Astrocyte (in vitro differentiated cells and primary cell): ENCODE measurements around the gene PRDM8. TPM values are rescaled to one million over a fixed set of nuclear protein-coding genes. Genes with fewer than 3 reads are reported as not detected.
"Not testable (repeated sequence)": the region's sequence is repeated elsewhere in the genome, so short reads cannot be mapped to it uniquely, and the experiment has no call there.

ENCODE experiments used
- DNase-seq: peaks from one replicate; pipeline ENCODE4 v3.0.0-alpha.2; 2010; ENCODE audit warnings: low read depth
- FAIRE-seq: peaks from 2 replicates; lab custom pipeline; 2011; peaks lifted over from hg19 to GRCh38; lab: Jason Lieb, UNC
- H2AFZ ChIP-seq: 2 replicates; pipeline ENCODE4 v1.6.0; 2012; ENCODE audit warnings: low read depth, low read length, inconsistent platforms
- H3K27ac ChIP-seq: 2 replicates; pipeline ENCODE4 v1.5.1; 2011; ENCODE audit warnings: low read depth, low read length, inconsistent platforms
- H3K27me3 ChIP-seq: 2 replicates; pipeline ENCODE4 v1.6.0; 2011; ENCODE audit warnings: low read length, inconsistent platforms; ENCODE audit not compliant: insufficient read depth
- H3K36me3 ChIP-seq: 2 replicates; pipeline ENCODE4 v1.5.1; 2011; ENCODE audit warnings: low read length, inconsistent platforms; ENCODE audit not compliant: insufficient read depth
- H3K4me1 ChIP-seq: 2 replicates; pipeline ENCODE4 v1.5.1; 2011; ENCODE audit warnings: low read length, inconsistent platforms; ENCODE audit not compliant: insufficient read depth
- H3K4me2 ChIP-seq: 2 replicates; pipeline ENCODE4 v1.6.0; 2012; ENCODE audit warnings: low read length, inconsistent platforms
- H3K4me3 ChIP-seq: 2 replicates; pipeline ENCODE4 v1.5.1; 2011; ENCODE audit warnings: low read depth, mild to moderate bottlenecking, low read length, inconsistent platforms; ENCODE audit not compliant: insufficient read depth
- H3K79me2 ChIP-seq: 2 replicates; pipeline ENCODE4 v1.6.0; 2012; ENCODE audit warnings: mild to moderate bottlenecking, low read length, inconsistent platforms; ENCODE audit not compliant: insufficient read depth
- H3K9ac ChIP-seq: 2 replicates; pipeline ENCODE4 v1.6.0; 2012; ENCODE audit warnings: mild to moderate bottlenecking, low read length, inconsistent platforms
- H3K9me3 ChIP-seq: 2 replicates; pipeline ENCODE4 v1.5.1; 2012; ENCODE audit warnings: low read depth, mild to moderate bottlenecking, low read length, inconsistent platforms; ENCODE audit not compliant: insufficient read depth
- H4K20me1 ChIP-seq: 2 replicates; pipeline ENCODE4 v1.6.0; 2012; ENCODE audit warnings: low read length, inconsistent platforms; ENCODE audit not compliant: insufficient read depth
- H3K27ac Mint-ChIP-seq: one replicate; pipeline ENCODE4 v1.8.0; 2021; ENCODE audit warnings: mild to moderate bottlenecking, mixed read lengths; ENCODE audit not compliant: unreplicated experiment
- H3K27me3 Mint-ChIP-seq: one replicate; pipeline ENCODE4 v1.8.0; 2021; ENCODE audit warnings: low read depth, mixed read lengths; ENCODE audit not compliant: unreplicated experiment
- H3K36me3 Mint-ChIP-seq: one replicate; pipeline ENCODE4 v1.8.0; 2021; ENCODE audit warnings: low read depth, mixed read lengths; ENCODE audit not compliant: unreplicated experiment
- H3K4me1 Mint-ChIP-seq: one replicate; pipeline ENCODE4 v1.8.0; 2021; ENCODE audit warnings: low read depth, mixed read lengths; ENCODE audit not compliant: unreplicated experiment
- H3K4me3 Mint-ChIP-seq: one replicate; pipeline ENCODE4 v1.8.0; 2021; ENCODE audit warnings: mild to moderate bottlenecking, moderate library complexity, mixed read lengths; ENCODE audit not compliant: unreplicated experiment
- H3K9me3 Mint-ChIP-seq: one replicate; pipeline ENCODE4 v1.8.0; 2021; ENCODE audit warnings: mild to moderate bottlenecking, mixed read lengths; ENCODE audit not compliant: unreplicated experiment
- EZH2 ChIP-seq: IDR thresholded peaks from 2 replicates; pipeline ENCODE4 v1.6.1; 2012; ENCODE audit warnings: mild to moderate bottlenecking, low read length, inconsistent platforms; ENCODE audit not compliant: insufficient read depth
- total RNA-seq: library from RNA; stranded (reverse); gene quantifications from 2 replicates; pipeline ENCODE4 v1.2.1, GENCODE V29; 2021
- TF ChIP-seq, protein P1 (sequence below): IDR thresholded peaks from 2 replicates; pipeline ENCODE4 v1.5.1; 2011; ENCODE audit warnings: low read depth, mild to moderate bottlenecking, inconsistent platforms, low read length, moderate library complexity; ENCODE audit not compliant: insufficient read depth

PRDM8 gene
- total RNA-seq, 1 donor from 2014 or later: 0.25 TPM

DNA sequence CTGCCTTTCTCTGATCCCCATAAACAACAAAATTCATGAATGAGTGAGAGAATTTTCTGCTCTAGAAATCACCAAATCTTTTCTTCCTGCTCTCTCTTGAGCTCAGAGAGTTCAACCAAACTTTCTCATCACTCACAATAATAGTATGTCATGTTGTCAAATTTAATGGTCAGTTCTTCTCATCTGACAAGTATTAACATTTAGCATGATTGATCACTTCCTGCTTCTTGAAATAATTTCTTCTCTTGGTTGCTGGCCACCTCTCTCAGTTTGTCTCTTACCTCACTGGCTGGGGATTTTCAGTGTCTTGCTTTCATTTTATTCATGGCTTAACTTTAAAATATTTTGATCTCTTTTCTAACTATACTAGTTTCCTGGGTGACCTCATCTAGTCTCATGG lies 43.7 kb downstream of the PRDM8 start:
- no peak overlapping the region for H3K9ac ChIP-seq
- Mint-ChIP-seq H3K27me3 (peaks cover 6% of the 10 kb centered on the region), H3K4me3 (no peak overlapping the region), H3K36me3 (no peaks in the 10 kb centered on the region), H3K27ac (no peak overlapping the region), H3K9me3 (no peaks in the 10 kb centered on the region), H3K4me1 (peaks cover 6% of the 10 kb centered on the region)
- H3K79me2 ChIP-seq: no peaks in the 10 kb centered on the region
- peak overlapping the region; percentile 37 for H3K27ac ChIP-seq
- H2AFZ ChIP-seq: no peak overlapping the region
- no peaks in the 10 kb centered on the region for H3K27me3 ChIP-seq
- FAIRE-seq (peak; percentile 87), DNase-seq (peak; percentile 63)
- H3K9me3 ChIP-seq: no peaks in the 10 kb centered on the region
- no peak for TF ChIP-seq EZH2
- TF ChIP-seq, protein P1, sequence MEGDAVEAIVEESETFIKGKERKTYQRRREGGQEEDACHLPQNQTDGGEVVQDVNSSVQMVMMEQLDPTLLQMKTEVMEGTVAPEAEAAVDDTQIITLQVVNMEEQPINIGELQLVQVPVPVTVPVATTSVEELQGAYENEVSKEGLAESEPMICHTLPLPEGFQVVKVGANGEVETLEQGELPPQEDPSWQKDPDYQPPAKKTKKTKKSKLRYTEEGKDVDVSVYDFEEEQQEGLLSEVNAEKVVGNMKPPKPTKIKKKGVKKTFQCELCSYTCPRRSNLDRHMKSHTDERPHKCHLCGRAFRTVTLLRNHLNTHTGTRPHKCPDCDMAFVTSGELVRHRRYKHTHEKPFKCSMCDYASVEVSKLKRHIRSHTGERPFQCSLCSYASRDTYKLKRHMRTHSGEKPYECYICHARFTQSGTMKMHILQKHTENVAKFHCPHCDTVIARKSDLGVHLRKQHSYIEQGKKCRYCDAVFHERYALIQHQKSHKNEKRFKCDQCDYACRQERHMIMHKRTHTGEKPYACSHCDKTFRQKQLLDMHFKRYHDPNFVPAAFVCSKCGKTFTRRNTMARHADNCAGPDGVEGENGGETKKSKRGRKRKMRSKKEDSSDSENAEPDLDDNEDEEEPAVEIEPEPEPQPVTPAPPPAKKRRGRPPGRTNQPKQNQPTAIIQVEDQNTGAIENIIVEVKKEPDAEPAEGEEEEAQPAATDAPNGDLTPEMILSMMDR: no peak
- no peaks in the 10 kb centered on the region for H4K20me1 ChIP-seq
- no peaks in the 10 kb centered on the region for H3K36me3 ChIP-seq
- no peak overlapping the region for H3K4me3 ChIP-seq
- peaks cover 41% of the 10 kb centered on the region for H3K4me1 ChIP-seq
- peak overlapping the region; percentile 43 for H3K4me2 ChIP-seq

DNA sequence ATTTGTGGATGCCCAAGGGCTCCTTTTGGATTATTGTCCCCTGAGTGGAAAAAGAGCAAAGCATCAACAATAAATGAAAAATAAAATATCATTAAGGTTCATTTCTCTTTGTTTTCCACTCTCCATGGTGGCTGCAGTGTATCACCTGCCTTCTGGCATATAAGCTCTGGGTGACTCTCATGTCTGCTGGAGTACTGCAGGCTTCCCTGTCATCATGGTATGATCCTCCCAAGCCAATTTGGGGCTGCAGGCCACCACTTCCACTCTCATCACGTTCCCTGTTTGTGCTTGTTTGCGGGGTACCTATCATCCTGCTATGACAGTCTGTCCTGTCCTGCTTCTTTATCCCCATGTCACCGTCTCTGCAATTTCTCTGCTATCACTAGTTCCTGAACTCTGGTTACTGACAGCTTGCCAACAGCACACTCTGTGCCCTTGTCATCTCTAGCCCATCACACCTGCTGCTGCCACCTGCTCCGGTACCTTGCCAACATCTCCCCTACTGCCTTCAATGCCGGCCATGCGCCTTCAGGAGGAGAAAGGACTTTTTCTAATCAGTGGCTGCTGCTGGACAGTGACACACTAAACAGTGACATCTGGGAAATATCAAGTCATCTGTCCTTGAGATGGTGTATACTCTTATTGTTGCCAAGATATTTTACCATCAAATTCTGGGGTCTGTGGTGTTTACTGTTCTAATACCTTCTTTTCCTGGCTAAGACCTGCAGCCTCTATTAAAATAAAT lies 46.1 kb downstream of the PRDM8 start:
- H4K20me1 ChIP-seq: no peaks in the 10 kb centered on the region
- no peak overlapping the region for H3K4me2 ChIP-seq
- H3K27ac ChIP-seq: no peak overlapping the region
- TF ChIP-seq, protein P1: no peak
- TF ChIP-seq EZH2: no peak
- H3K4me3 Mint-ChIP-seq: no peak overlapping the region
- H3K27me3 ChIP-seq: no peaks in the 10 kb centered on the region
- peaks cover 4% of the 10 kb centered on the region for H3K9me3 Mint-ChIP-seq
- H3K79me2 ChIP-seq: no peaks in the 10 kb centered on the region
- no peaks in the 10 kb centered on the region for H3K36me3 ChIP-seq
- DNase-seq: no peak
- H3K27me3 Mint-ChIP-seq: peaks cover 6% of the 10 kb centered on the region
- peaks cover 25% of the 10 kb centered on the region for H3K4me1 ChIP-seq
- H2AFZ ChIP-seq: no peak overlapping the region
- H3K9ac ChIP-seq: no peak overlapping the region
- no peak overlapping the region for H3K4me3 ChIP-seq
- no peaks in the 10 kb centered on the region for H3K36me3 Mint-ChIP-seq
- no peak overlapping the region for H3K27ac Mint-ChIP-seq
- no peaks in the 10 kb centered on the region for H3K4me1 Mint-ChIP-seq
- FAIRE-seq: no peak
- no peaks in the 10 kb centered on the region for H3K9me3 ChIP-seq

DNA sequence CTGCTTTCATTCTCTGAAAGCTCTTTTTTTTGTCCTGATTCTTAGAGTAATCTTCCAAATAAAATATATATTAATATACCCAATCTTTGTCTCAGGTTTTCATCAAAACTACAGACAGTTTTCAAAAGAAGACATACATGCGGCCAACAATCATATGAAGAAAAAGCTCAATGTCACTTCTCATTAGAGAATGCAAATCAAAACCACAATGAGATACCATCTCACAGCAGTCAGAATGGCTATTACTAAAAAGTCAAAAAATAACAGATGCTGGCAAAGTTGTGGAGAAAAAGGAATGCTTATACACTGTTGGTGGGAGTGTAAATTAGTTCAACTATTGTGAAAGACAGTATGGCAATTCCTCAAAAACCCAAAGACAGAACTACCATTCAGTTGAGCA lies 50.2 kb downstream of the PRDM8 start:
- not testable (repeated sequence) for H3K9ac ChIP-seq, H3K27ac ChIP-seq, H3K79me2 ChIP-seq, H3K4me2 ChIP-seq, DNase-seq, H3K27ac Mint-ChIP-seq, H3K27me3 ChIP-seq, H3K4me1 Mint-ChIP-seq, H3K9me3 Mint-ChIP-seq, H3K4me3 ChIP-seq, H2AFZ ChIP-seq, H3K36me3 Mint-ChIP-seq, H3K4me3 Mint-ChIP-seq, H4K20me1 ChIP-seq, H3K36me3 ChIP-seq, H3K27me3 Mint-ChIP-seq, H3K9me3 ChIP-seq, FAIRE-seq, H3K4me1 ChIP-seq
